MCF 10A (cell line): ENCODE data around the gene MKLN1. TPM values are rescaled to one million over a fixed set of nuclear protein-coding genes. Genes with fewer than 3 reads are reported as not detected.

Source experiments
- BruUV-seq: library from RNA; stranded (reverse); fragments of 400-500 nt; replicated peaks from 2 replicates; lab custom pipeline; 2021; lab: Mats Ljungman, UMichigan
- CTCF ChIA-PET: fragments of 300-600 bp; sonication (Branson Sonifier 250); formaldehyde crosslinking; extraction: SDS; loops from one replicate; lab custom pipeline; 2021; ENCODE audit warnings: antibody characterized with exemption, inconsistent platforms; lab: Yijun Ruan, JAX
- POLR2A ChIA-PET: fragments of 300-600, 350-650 bp; sonication (Branson Sonifier 250); formaldehyde crosslinking; extraction: SDS; loops from one replicate; lab custom pipeline; 2020; ENCODE audit warnings: antibody characterized with exemption, inconsistent platforms; lab: Yijun Ruan, JAX
- DNase-seq: peaks from one replicate; pipeline ENCODE4 v3.0.0-alpha.2; 2018; ENCODE audit not compliant: unreplicated experiment
- H3K27ac Mint-ChIP-seq: one replicate; pipeline ENCODE4 v1.8.0; 2022; ENCODE audit warnings: mild to moderate bottlenecking, low read depth, mixed read lengths; ENCODE audit not compliant: unreplicated experiment
- H3K27me3 Mint-ChIP-seq: one replicate; pipeline ENCODE4 v1.8.0; 2022; ENCODE audit warnings: mixed read lengths; ENCODE audit not compliant: insufficient read depth, unreplicated experiment
- H3K36me3 Mint-ChIP-seq: one replicate; pipeline ENCODE4 v1.8.0; 2022; ENCODE audit warnings: mild to moderate bottlenecking, moderate library complexity, mixed read lengths; ENCODE audit not compliant: insufficient read depth, unreplicated experiment
- H3K4me1 Mint-ChIP-seq: one replicate; pipeline ENCODE4 v1.8.0; 2022; ENCODE audit warnings: mixed read lengths; ENCODE audit not compliant: insufficient read depth, unreplicated experiment
- H3K4me3 Mint-ChIP-seq: one replicate; pipeline ENCODE4 v1.8.0; 2022; ENCODE audit warnings: mild to moderate bottlenecking, moderate library complexity, mixed read lengths; ENCODE audit not compliant: unreplicated experiment
- H3K9me3 Mint-ChIP-seq: one replicate; pipeline ENCODE4 v1.8.0; 2022; ENCODE audit warnings: mixed read lengths; ENCODE audit not compliant: unreplicated experiment
- intact Hi-C: fragments of 100-400 bp; cut with micrococcal nuclease; formaldehyde crosslinking; loops from 2 replicates; pipeline ENCODE4 v1.14.1; 2022
- total RNA-seq: library from RNA; stranded (reverse); gene quantifications from 2 replicates; pipeline ENCODE4 v1.2.3, GENCODE V29; 2022
- TF ChIP-seq, protein P1 (sequence below): fragments of 200-600 bp; IDR thresholded peaks from one replicate; pipeline ENCODE4 v1.8.0; 2022; ENCODE audit warnings: antibody characterized with exemption, mild to moderate bottlenecking; ENCODE audit not compliant: unreplicated experiment

The MKLN1 gene
- total RNA-seq, 1 experiment from 2014 or later: 35.6 TPM

DNA sequence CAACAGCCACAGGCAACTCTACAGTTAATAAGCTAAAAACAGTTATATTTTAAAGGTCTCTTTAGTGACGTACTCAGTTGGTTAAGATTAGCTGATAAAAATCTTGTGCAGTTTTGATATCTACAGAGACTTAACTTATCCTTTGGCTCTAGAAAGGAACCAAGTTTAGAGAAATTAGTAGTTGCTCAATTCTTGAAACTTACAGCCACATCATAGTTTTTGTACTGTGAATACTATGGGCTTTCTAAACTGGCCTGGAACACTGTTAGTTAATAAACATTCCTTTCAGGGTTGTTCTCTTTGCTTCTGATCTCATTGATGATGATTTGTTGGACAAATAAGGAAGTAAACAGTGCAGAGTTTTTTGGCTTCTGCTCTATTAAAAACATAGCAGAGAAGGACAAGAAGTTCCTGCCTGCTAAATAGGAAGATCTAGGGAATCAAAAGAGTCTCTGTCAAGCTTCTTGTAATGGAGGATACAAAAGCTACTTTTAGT, 73.1 kb downstream of the MKLN1 start:
- ChIA-PET POLR2A (interaction anchor here (0.8 to 0.9 kb wide), 2 partner anchors 12 to 17 kb away, joined by 3 read pairs; no protein-coding TSS in a partner anchor), CTCF (no interaction called here)
- H3K36me3 Mint-ChIP-seq: peaks cover 31% of the 10 kb centered on the region
- intact Hi-C loops: no loop called here
- H3K27ac Mint-ChIP-seq: no peak overlapping the region
- no peaks in the 10 kb centered on the region for H3K27me3 Mint-ChIP-seq
- peaks cover 16% of the 10 kb centered on the region for H3K9me3 Mint-ChIP-seq
- BruUV-seq: no TSS peak
- H3K4me1 Mint-ChIP-seq: no peaks in the 10 kb centered on the region
- DNase-seq: no peak
- no peak overlapping the region for H3K4me3 Mint-ChIP-seq
- TF ChIP-seq, protein P1, sequence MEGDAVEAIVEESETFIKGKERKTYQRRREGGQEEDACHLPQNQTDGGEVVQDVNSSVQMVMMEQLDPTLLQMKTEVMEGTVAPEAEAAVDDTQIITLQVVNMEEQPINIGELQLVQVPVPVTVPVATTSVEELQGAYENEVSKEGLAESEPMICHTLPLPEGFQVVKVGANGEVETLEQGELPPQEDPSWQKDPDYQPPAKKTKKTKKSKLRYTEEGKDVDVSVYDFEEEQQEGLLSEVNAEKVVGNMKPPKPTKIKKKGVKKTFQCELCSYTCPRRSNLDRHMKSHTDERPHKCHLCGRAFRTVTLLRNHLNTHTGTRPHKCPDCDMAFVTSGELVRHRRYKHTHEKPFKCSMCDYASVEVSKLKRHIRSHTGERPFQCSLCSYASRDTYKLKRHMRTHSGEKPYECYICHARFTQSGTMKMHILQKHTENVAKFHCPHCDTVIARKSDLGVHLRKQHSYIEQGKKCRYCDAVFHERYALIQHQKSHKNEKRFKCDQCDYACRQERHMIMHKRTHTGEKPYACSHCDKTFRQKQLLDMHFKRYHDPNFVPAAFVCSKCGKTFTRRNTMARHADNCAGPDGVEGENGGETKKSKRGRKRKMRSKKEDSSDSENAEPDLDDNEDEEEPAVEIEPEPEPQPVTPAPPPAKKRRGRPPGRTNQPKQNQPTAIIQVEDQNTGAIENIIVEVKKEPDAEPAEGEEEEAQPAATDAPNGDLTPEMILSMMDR: no peak

DNA sequence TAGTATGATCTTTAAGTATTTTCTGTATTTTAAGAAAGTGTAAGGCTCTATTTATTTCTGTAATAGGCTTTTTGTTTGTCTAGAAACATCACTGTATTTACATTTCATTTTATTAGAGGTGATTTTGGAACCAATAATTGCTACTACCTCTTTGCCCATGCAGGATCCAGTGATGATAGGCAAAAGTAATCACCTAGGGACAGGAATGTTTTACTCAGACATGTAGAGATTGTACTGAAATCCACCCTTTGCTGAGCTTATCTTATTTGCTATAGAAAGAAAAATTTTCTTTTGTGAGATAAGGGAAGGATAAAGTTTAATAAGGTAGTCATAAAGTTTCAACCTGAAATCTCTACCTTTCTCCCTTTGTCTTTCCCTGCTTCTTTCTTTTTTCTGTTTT, 73.5 kb downstream of the MKLN1 start:
- CTCF ChIA-PET: interaction anchor here (0.5 to 0.6 kb wide), 2 partner anchors 17 to 1170 kb away, joined by 3 to 4 read pairs; no protein-coding TSS in a partner anchor
- H3K27me3 Mint-ChIP-seq: no peaks in the 10 kb centered on the region
- intact Hi-C loops: no loop called here
- peaks cover 31% of the 10 kb centered on the region for H3K36me3 Mint-ChIP-seq
- no peak overlapping the region for H3K4me3 Mint-ChIP-seq
- H3K27ac Mint-ChIP-seq: no peak overlapping the region
- no TSS peak for BruUV-seq
- H3K4me1 Mint-ChIP-seq: no peaks in the 10 kb centered on the region
- POLR2A ChIA-PET: interaction anchor here (0.8 to 0.9 kb wide), 2 partner anchors 12 to 18 kb away, joined by 3 read pairs; no protein-coding TSS in a partner anchor
- H3K9me3 Mint-ChIP-seq: peaks cover 16% of the 10 kb centered on the region
- TF ChIP-seq, protein P1: no peak
- no peak for DNase-seq

DNA sequence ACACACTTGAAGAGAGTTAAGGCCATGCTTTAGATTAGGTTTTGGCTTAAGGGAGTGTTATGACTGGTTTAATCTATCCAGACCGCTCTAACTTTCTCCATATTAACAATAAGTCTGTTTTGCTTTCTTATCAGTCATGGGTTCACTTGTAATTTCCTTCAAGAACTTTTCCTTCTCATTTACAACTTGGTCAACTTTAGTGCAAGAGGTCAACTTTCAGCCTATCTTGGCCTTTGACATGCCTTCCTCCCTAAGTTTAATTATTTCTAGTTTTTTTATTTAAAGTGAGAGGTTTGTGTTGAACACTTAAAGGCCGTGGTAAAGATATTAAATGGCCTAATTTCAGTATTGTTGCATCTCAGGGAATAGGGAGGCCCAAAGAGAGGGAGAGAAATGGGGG, 75.6 kb downstream of the MKLN1 start:
- peaks cover 16% of the 10 kb centered on the region for H3K9me3 Mint-ChIP-seq
- POLR2A ChIA-PET: interaction anchor here (0.5 kb wide), 1 partner anchor 1326 kb away, joined by 3 read pairs; no protein-coding TSS in a partner anchor
- H3K4me3 Mint-ChIP-seq: no peak overlapping the region
- TF ChIP-seq, protein P1: no peak
- no peaks in the 10 kb centered on the region for H3K27me3 Mint-ChIP-seq
- H3K36me3 Mint-ChIP-seq: peaks cover 28% of the 10 kb centered on the region
- H3K27ac Mint-ChIP-seq: no peak overlapping the region
- peaks cover 6% of the 10 kb centered on the region for H3K4me1 Mint-ChIP-seq
- BruUV-seq: no TSS peak
- intact Hi-C loops: no loop called here
- CTCF ChIA-PET: interaction anchor here (1.5 kb wide), 1 partner anchor 334 kb away, joined by 3 read pairs; no protein-coding TSS in a partner anchor
- no peak for DNase-seq

DNA sequence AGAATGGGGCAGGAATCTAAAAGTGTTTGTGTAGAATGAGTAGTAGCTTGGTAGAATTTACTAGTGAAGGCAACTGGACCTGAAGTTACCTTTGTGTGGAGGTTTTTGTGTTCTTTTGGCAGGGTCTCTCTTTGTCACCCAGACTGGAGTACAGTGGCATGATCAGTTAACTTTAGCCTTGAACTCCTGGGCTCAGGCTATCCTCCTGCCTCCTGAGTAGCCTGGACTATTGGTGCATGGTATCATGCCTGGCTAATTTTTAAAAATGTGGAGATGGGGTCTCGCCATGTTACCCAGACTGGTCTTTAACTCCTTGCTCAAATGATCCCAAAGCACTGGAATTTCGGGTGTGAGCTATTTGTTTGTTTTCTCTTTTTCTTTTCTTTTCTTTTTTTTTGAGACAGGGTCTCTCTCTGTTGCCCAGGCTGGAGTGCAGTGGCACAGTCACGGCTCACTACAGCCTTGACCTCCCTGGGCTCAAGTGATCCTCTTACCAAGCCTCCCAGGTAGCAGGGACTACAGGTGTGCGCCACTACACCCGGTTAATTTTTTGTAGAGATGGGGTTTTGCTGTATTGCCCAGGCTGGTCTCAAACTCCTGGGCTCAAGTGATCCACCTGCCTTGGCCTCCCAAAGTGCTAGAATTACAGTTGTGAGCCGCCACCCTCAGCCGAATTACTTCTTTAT, 76.7 kb downstream of the MKLN1 start:
- Mint-ChIP-seq H3K27ac (no peak overlapping the region), H3K9me3 (peaks cover 16% of the 10 kb centered on the region), H3K4me3 (no peak overlapping the region), H3K36me3 (peaks cover 26% of the 10 kb centered on the region), H3K27me3 (no peaks in the 10 kb centered on the region), H3K4me1 (peaks cover 6% of the 10 kb centered on the region)
- CTCF ChIA-PET: interaction anchor here (1.5 kb wide), 1 partner anchor 335 kb away, joined by 3 read pairs; no protein-coding TSS in a partner anchor
- POLR2A ChIA-PET: no interaction called here
- no peak for DNase-seq
- intact Hi-C loops: no loop called here
- BruUV-seq: no TSS peak
- TF ChIP-seq, protein P1: no peak
